K562 (cell line): ENCODE results near the gene NFKB2. TPM values are rescaled to one million over a fixed set of nuclear protein-coding genes. Genes with fewer than 3 reads are reported as not detected.

Experiments
- ATAC-seq: fragments of 200-7000 bp; cut with Tn5 transposase; 3 replicates; pipeline ENCODE4 v1.9.1; 2020; ENCODE audit warnings: moderate library complexity
- BruUV-seq: library from RNA; stranded (reverse); fragments of 400-500 nt; replicated peaks from 2 replicates; lab custom pipeline; 2021; lab: Mats Ljungman, UMichigan
- CTCF ChIA-PET: fragments of 300-600 bp; formaldehyde crosslinking; extraction: SDS; loops from one replicate; lab custom pipeline; 2021; ENCODE audit warnings: low intra/inter-chr PET ratio; lab: Yijun Ruan, JAX
- POLR2A ChIA-PET: fragments of 300-600, 350-650 bp; sonication (Branson Sonifier 250); formaldehyde crosslinking; extraction: SDS; loops from one replicate; lab custom pipeline; 2021; ENCODE audit warnings: antibody characterized with exemption, inconsistent platforms; lab: Yijun Ruan, JAX
- DNase-seq, 4 experiments: peaks; one replicate each; pipeline versions ENCODE4 v3.0.0 to v3.0.0-alpha.2; 2011 to 2018; ENCODE audit warnings: low spot score in 3 of 4, mixed read lengths in 3 of 4; ENCODE audit errors: extremely low read depth in 1 of 4
- FAIRE-seq: peaks from 2 replicates; lab custom pipeline; 2011; peaks lifted over from hg19 to GRCh38; lab: Jason Lieb, UNC
- H2AFZ ChIP-seq: 2 replicates; pipeline ENCODE4 v1.6.0; 2011; ENCODE audit warnings: low read depth, low read length, control low read depth, inconsistent platforms
- H3K27ac ChIP-seq: fragments of 200-600 bp; 3 replicates; pipeline ENCODE4 v1.8.0; 2011; ENCODE audit warnings: low read depth, mild to moderate bottlenecking, control low read depth, inconsistent platforms, low read length, moderate library complexity, mixed read lengths; ENCODE audit errors: extremely low read depth
- H3K27me3 ChIP-seq, 2 experiments: fragments of 300-600 bp in 1 of 2; 2 replicates in 1 of 2; 3 replicates in 1 of 2; pipeline versions ENCODE4 v1.6.0 to v1.8.0; 2011; ENCODE audit warnings: inconsistent platforms in 2 of 2, low read length in 2 of 2, mild to moderate bottlenecking in 1 of 2, mixed read lengths in 1 of 2, moderate library complexity in 1 of 2; ENCODE audit not compliant: control insufficient read depth in 2 of 2, insufficient read depth in 2 of 2
- H3K36me3 ChIP-seq: fragments of 300-600 bp; 3 replicates; pipeline ENCODE4 v1.8.0; 2011; ENCODE audit warnings: mild to moderate bottlenecking, low read length, inconsistent platforms; ENCODE audit not compliant: control insufficient read depth, insufficient read depth
- H3K4me1 ChIP-seq, 2 experiments: fragments of 200-600 bp in 1 of 2; replicated peaks in 1 of 2; 2 replicates in 1 of 2; 3 replicates in 1 of 2; pipeline versions ENCODE4 v1.5.1 to v1.8.0; 2011; ENCODE audit warnings: inconsistent platforms in 2 of 2, low read length in 2 of 2, mild to moderate bottlenecking in 1 of 2, mixed read lengths in 1 of 2, moderate library complexity in 1 of 2; ENCODE audit not compliant: control insufficient read depth in 2 of 2, insufficient read depth in 2 of 2
- H3K4me2 ChIP-seq: 2 replicates; pipeline ENCODE4 v1.6.1; 2011; ENCODE audit warnings: low read length, control low read depth, inconsistent platforms, mixed read lengths; ENCODE audit not compliant: insufficient read depth
- H3K4me3 ChIP-seq: fragments of 200-600 bp; sonication (generic), shearing (Covaris generic); 2 replicates; pipeline ENCODE4 v1.5.1; 2016; ENCODE audit warnings: control low read depth, inconsistent platforms
- H3K79me2 ChIP-seq: fragments of 200-600 bp; 3 replicates; pipeline ENCODE4 v1.8.0; 2011; ENCODE audit warnings: low read length, inconsistent platforms; ENCODE audit not compliant: control insufficient read depth, insufficient read depth
- H3K9ac ChIP-seq, 2 experiments: 2 replicates each; pipeline versions ENCODE4 v1.6.0 to v1.6.1; 2011; ENCODE audit warnings: low read depth in 2 of 2, low read length in 2 of 2, control low read depth in 1 of 2, inconsistent platforms in 1 of 2, mild to moderate bottlenecking in 1 of 2, mixed read lengths in 1 of 2; ENCODE audit not compliant: insufficient read depth in 1 of 2
- H3K9me1 ChIP-seq: one replicate; pipeline ENCODE4 v1.6.0; 2011; ENCODE audit warnings: inconsistent platforms, mild to moderate bottlenecking, low read length, moderate library complexity; ENCODE audit not compliant: control insufficient read depth, insufficient read depth
- H3K9me3 ChIP-seq: replicated peaks from 2 replicates; pipeline ENCODE4 v1.5.1; 2011; ENCODE audit warnings: low read depth, low read length, inconsistent platforms; ENCODE audit not compliant: control insufficient read depth, insufficient read depth
- H4K20me1 ChIP-seq: replicated peaks from 2 replicates; pipeline ENCODE4 v1.6.1; 2011; ENCODE audit warnings: low read length, inconsistent platforms, mixed read lengths; ENCODE audit not compliant: control insufficient read depth, insufficient read depth
- BCOR ChIP-seq: fragments of 450-650 bp; IDR thresholded peaks from 2 replicates; pipeline ENCODE4 v1.6.1; 2016
- ELF2 ChIP-seq: fragments of 250-450 bp; sonication (Bioruptor Pico); IDR thresholded peaks from 2 replicates; pipeline ENCODE4 v1.5.0; 2021; ENCODE audit warnings: mild to moderate bottlenecking
- HLTF ChIP-seq: fragments of 450-650 bp; IDR thresholded peaks from 2 replicates; pipeline ENCODE4 v1.6.1; 2016
- SREBF2 ChIP-seq: sonication (generic); formaldehyde crosslinking; IDR thresholded peaks from 2 replicates; pipeline ENCODE4 v1.4.0; 2020; ENCODE audit warnings: mild to moderate bottlenecking, missing genetic modification reagents
- ZBTB7A ChIP-seq: IDR thresholded peaks from 2 replicates; pipeline ENCODE4 v1.6.1; 2011; ENCODE audit warnings: low read depth, mild to moderate bottlenecking, low read length, moderate library complexity, borderline replicate concordance; ENCODE audit not compliant: control insufficient read depth
- ZFP91 ChIP-seq: sonication (generic); formaldehyde crosslinking; IDR thresholded peaks from 2 replicates; pipeline ENCODE4 v1.8.0; 2022; ENCODE audit warnings: mild to moderate bottlenecking, missing genetic modification reagents
- ZNF263 ChIP-seq: sonication (generic); formaldehyde crosslinking; IDR thresholded peaks from 2 replicates; pipeline ENCODE4 v1.8.0; 2022; ENCODE audit warnings: mild to moderate bottlenecking, missing genetic modification reagents, borderline replicate concordance
- ZNF639 ChIP-seq, 2 experiments: fragments of 200-800 bp in 1 of 2; sonication (Bioruptor generic) in 1 of 2; sonication (generic) in 1 of 2; formaldehyde crosslinking in 1 of 2; IDR thresholded peaks in 1 of 2; conservative IDR thresholded peaks in 1 of 2; 2 replicates each; pipeline versions ENCODE4 v1.5.0 to v1.6.1; 2016 to 2020; ENCODE audit warnings: missing compliant biosample characterization in 1 of 2, missing genetic modification characterization in 1 of 2, missing genetic modification reagents in 1 of 2
- ZNF696 ChIP-seq: fragments of 250-450 bp; sonication (Bioruptor Pico); conservative IDR thresholded peaks from 2 replicates; pipeline ENCODE4 v1.4.0; 2020; ENCODE audit warnings: mild to moderate bottlenecking, moderate library complexity
- WGBS: fragments of 100-300 bp; shearing (Covaris generic); methylation state at CpG from one replicate; pipeline ENCODE4 v1.1.6; 2016; ENCODE audit warnings: low coverage, mixed read lengths; ENCODE audit not compliant: insufficient coverage; ENCODE audit errors: missing lambda C conversion rate; 5-methylcytosine and 5-hydroxymethylcytosine counted together
- in situ Hi-C: fragments of 300-500 bp; cut with MboI; formaldehyde crosslinking; loops from 4 replicates; pipeline ENCODE4 v1.15.0; 2018; ENCODE audit warnings: inconsistent platforms, mixed read lengths
- intact Hi-C: fragments of 100-400 bp; cut with micrococcal nuclease; formaldehyde crosslinking; loops from 2 replicates; pipeline ENCODE4 v1.14.2; 2022
- polyA plus RNA-seq, 8 experiments: library from polyadenylated mRNA; depleted of rRNA in 4 of 8; stranded (reverse) in 5 of 8; unstranded in 3 of 8; fragments of >200 nt; fragmentation: Nextera tagmentation in 2 of 8; fragmentation: Illumina TruSeq in 1 of 8; extraction: Ambion mirVana in 2 of 8; extraction: Trizol in 1 of 8; gene quantifications; 2 replicates each; pipeline versions ENCODE4 v1.2.1 to v1.2.3, GENCODE V29; 2011 to 2014; ENCODE audit warnings: inconsistent platforms in 1 of 8, missing spikeins in 1 of 8
- total RNA-seq, 7 experiments: library from RNA; depleted of rRNA in 6 of 7; stranded (reverse); fragments of >200 nt in 6 of 7; fragmentation: Illumina TruSeq in 2 of 7; extraction: Trizol in 2 of 7; gene quantifications; 2 replicates each; pipeline versions ENCODE4 v1.2.1 to v1.2.3, GENCODE V29; 2011 to 2021; ENCODE audit warnings: low replicate concordance in 1 of 7

NFKB2 gene
- total and polyA plus RNA-seq, 9 of the 15 experiments (the other 6 are each of a cell fraction or from before 2014, with no cell fraction given): 0.07 to 20.3 (median 7.9) TPM

- Histone ChIP-seq H3K9me3 (no peaks in the 10 kb centered on the region), H3K36me3 (no peaks in the 10 kb centered on the region), H3K9ac (peak overlapping the region in 1 of 2 experiments; percentile 52; a peak in 1 of 4 replicates), H3K79me2 (peaks cover 7% of the 10 kb centered on the region), H3K9me1 (no peaks in the 10 kb centered on the region), H4K20me1 (no peaks in the 10 kb centered on the region), H3K4me2 (no peak overlapping the region), H3K4me3 (no peak overlapping the region), H3K4me1 (peaks cover 2 to 41% of the 10 kb centered on the region in 2 experiments; a peak in 3 of 5 replicates), H3K27me3 (peaks cover 0 to 12% of the 10 kb centered on the region in 2 experiments; a peak in 2 of 5 replicates), H2AFZ (no peak overlapping the region), H3K27ac (no peak overlapping the region)
- no peak for ATAC-seq
- DNase-seq: no peak
- ChIA-PET CTCF (no interaction called here), POLR2A (interaction anchor here (0.6 kb wide), 1 partner anchor 251 kb away, joined by 4 read pairs; no protein-coding TSS in a partner anchor)
- intact Hi-C loops (no loop called here), in situ Hi-C loops (no loop called here)
- 63% methylated on average over 11 of the region's 20 CpGs for WGBS
- no TSS peak for BruUV-seq
- FAIRE-seq: no peak
- TF ChIP-seq ZNF639 (CRISPR knock-in tag; conservative IDR thresholded peaks at IDR 0.05 in 1 of 2, IDR thresholded peaks at IDR 0.05 in 1 of 2): no peak
- no peak for TF ChIP-seq BCOR
- TF ChIP-seq SREBF2 (CRISPR knock-in tag): no peak
- TF ChIP-seq ZNF263: no peak
- TF ChIP-seq ELF2: no peak
- no peak for TF ChIP-seq HLTF
- TF ChIP-seq ZNF696 (CRISPR knock-in tag): no peak
- TF ChIP-seq ZFP91 (CRISPR knock-in tag): no peak
- TF ChIP-seq ZBTB7A: no peak
Observed at GRCh38 chr10:102416695-102417094, 21.2 kb downstream of the NFKB2 start.
